Measurements from ENCODE around the gene RASL11A. TPM values are rescaled to one million over a fixed set of nuclear protein-coding genes. Genes with fewer than 3 reads are reported as not detected.
"Not testable (repeated sequence)": the region's sequence is repeated elsewhere in the genome, so short reads cannot be mapped to it uniquely, and the experiment has no call there.

RASL11A gene
- total RNA-seq, 4 donors from 2014 or later: 10.7 to 29.7 (median 12.9) TPM

DNA sequence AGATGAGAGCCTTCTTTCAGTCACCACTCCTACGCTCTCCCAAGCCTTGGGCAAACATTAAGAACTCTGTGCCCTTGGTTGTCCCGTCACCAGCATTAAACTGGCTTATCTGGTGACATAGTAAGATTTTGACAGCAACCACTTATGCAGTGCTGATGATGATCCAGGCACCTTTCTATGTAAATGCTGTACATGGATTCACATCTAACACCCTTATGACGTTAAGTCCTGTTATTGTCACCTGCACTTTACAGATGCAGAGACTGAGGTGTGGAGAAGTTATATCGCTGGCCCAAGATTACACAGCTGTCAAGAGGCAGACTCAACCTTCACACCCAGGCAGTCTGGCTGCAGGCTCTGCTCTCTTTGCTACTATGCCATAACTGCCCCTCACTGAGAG lies 25.0 kb downstream of the RASL11A start:
- H3K4me3 ChIP-seq (replicated peaks in 1 of 3): no peak overlapping the region
- H3K27me3 ChIP-seq: no peaks in the 10 kb centered on the region
- H3K4me1 ChIP-seq: no peaks in the 10 kb centered on the region
- WGBS, 2 donors: 89 to 91% methylated on average over 4 of the region's 4 CpGs
- no peak for TF ChIP-seq CTCF (IDR thresholded peaks at IDR 0.05)
- TF ChIP-seq POLR2A (IDR thresholded peaks at IDR 0.05): no peak
- no peak for DNase-seq
- H3K27ac ChIP-seq: no peak overlapping the region
- no peaks in the 10 kb centered on the region for H3K36me3 ChIP-seq
- no peaks in the 10 kb centered on the region for H3K9me3 ChIP-seq
- intact Hi-C loops (cut with DNase I): no loop called here

DNA sequence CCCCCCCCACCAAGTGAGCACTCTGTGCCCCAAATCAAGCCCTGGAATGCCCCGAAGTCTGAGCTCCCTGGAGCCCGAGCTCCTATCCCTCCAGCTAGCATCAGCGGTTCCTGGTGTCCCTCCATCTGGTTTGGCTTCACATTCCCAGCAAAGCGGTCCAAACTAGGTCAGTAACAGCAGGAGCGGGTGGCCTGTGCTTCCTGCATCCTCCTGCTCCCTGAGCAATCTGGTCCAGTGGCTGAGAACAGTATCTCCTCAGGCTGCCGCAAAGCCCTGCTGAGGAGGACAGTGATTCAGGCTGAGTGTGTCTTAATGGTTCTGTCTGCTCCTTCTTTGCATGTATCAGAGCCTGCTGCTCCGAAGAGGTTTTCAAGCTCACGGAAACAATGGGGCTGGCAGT lies 25.9 kb downstream of the RASL11A start:
- 78 to 81% methylated on average over 7 to 8 of the region's 8 CpGs for WGBS, 2 donors
- no peak overlapping the region for H3K4me3 ChIP-seq (replicated peaks in 1 of 3)
- no peaks in the 10 kb centered on the region for H3K27me3 ChIP-seq
- intact Hi-C loops (cut with DNase I): no loop called here
- no peak for DNase-seq
- no peaks in the 10 kb centered on the region for H3K9me3 ChIP-seq
- H3K36me3 ChIP-seq: no peaks in the 10 kb centered on the region
- no peak for TF ChIP-seq CTCF (IDR thresholded peaks at IDR 0.05)
- no peaks in the 10 kb centered on the region for H3K4me1 ChIP-seq
- H3K27ac ChIP-seq: no peak overlapping the region

DNA sequence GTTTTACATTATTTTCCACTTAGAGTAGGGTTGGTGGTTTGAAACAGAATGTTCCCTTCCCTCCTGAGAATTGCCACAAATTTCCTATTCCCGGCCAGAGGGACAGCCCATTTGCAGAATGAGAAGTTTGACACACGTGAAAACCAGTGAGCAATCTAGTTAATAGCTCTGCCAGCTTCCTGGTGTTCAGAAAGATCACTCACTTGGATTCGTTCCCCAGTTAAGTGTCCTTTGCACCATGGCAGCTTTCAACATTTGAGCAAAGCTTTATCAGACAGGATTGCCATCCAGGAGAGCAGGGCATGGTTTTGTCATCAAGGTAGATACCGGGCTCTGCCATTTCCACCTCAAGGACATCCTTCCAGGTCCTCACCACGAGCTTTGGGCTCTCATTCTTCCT lies 28.2 kb downstream of the RASL11A start:
- no peak for DNase-seq
- Histone ChIP-seq H3K4me3 (replicated peaks in 1 of 3) (no peak overlapping the region), H3K36me3 (no peaks in the 10 kb centered on the region), H3K9me3 (no peaks in the 10 kb centered on the region), H3K4me1 (no peaks in the 10 kb centered on the region), H3K27ac (no peak overlapping the region), H3K27me3 (no peaks in the 10 kb centered on the region)
- WGBS, 2 donors: 56 to 67% methylated on average over 5 of the region's 5 CpGs
- TF ChIP-seq POLR2A (IDR thresholded peaks at IDR 0.05): no peak
- TF ChIP-seq CTCF (IDR thresholded peaks at IDR 0.05): no peak
- intact Hi-C loops (cut with DNase I): no loop called here

- H3K36me3 ChIP-seq; intact Hi-C loops (cut with DNase I); H3K4me1 ChIP-seq; H3K27me3 ChIP-seq; H3K4me3 ChIP-seq (replicated peaks in 1 of 3); DNase-seq; H3K27ac ChIP-seq; H3K9me3 ChIP-seq: not testable (repeated sequence)
- WGBS, 2 donors: 84 to 85% methylated on average over 7 of the region's 7 CpGs
Observed at GRCh38 chr13:27300406-27300805, 29.8 kb downstream of the RASL11A start.

DNA sequence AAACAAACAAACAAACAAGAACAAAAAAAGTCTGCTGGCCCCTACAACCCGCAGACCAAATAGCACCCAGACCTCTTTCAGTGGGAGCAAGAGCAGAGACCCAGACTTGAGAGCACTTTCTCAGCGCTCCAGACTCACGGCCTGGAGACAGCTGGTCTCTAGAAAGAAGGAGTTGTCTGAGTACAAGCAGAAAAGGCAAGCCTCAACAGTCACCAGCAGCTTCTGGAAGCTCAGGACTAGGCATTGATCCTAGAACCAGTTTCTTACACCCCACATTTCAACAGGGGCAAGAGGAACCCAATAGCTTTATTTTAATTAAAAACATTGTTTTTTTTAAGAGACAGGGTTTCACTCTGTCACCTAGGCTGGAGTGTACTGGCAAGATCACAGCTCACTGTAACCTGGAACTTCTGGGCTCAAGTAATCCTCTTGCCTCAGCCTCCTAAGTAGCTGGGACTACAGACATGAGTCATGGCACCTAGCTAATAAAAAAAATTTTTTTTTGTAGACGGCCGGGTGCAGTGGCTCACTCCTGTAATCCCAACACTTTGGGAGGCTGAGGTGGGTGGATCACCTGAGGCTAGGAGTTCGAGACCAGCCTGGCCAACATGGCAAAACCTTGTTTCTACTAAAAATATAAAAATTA lies 30.4 kb downstream of the RASL11A start:
- Histone ChIP-seq H3K27me3 (no peaks in the 10 kb centered on the region), H3K9me3 (no peaks in the 10 kb centered on the region), H3K27ac (no peak overlapping the region), H3K4me1 (no peaks in the 10 kb centered on the region), H3K4me3 (replicated peaks in 1 of 3) (no peak overlapping the region), H3K36me3 (no peaks in the 10 kb centered on the region)
- intact Hi-C loops (cut with DNase I): no loop called here
- WGBS, 2 donors: 90 to 91% methylated on average over 6 of the region's 6 CpGs
- no peak for DNase-seq
- no peak for TF ChIP-seq CTCF (IDR thresholded peaks at IDR 0.05)
- no peak for TF ChIP-seq POLR2A (IDR thresholded peaks at IDR 0.05)
